ENCODE results near the gene C1orf52. TPM values are rescaled to one million over a fixed set of nuclear protein-coding genes. Genes with fewer than 3 reads are reported as not detected.

Gene C1orf52
- total RNA-seq, 2 donors from 2014 or later: 41.0 to 42.9 TPM

DNA sequence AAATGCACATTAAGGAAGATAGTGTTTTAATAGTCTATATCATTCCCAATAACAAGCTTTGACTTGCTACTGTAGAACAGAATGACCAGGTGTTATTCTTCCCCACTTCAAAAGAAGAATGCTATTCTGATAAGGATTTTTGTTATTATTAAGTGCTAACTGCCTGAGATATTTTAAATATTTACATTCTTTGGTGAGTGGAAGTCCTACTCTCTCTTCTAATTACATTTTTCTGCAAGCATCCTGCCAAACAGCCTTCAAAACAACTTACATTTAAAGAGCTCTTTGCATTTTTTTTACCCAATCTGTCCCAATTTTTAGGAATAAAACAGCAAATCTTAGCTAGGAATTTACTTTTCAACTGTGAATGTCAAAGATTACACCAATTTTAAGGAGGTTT lies 35.2 kb downstream of the C1orf52 start:
- Histone ChIP-seq H3K36me3 (ENCODE audit: control insufficient read depth, insufficient read depth, low read length) (no peaks in the 10 kb centered on the region), H3K27me3 (ENCODE audit: control insufficient read depth, insufficient read depth, low read length, poor library complexity, severe bottlenecking) (no peaks in the 10 kb centered on the region), H3K4me1 (ENCODE audit: control insufficient read depth, insufficient read depth, low read length) (peaks cover 12% of the 10 kb centered on the region), H3K4me3 (ENCODE audit: low read length) (peak overlapping the region; percentile 44), H3K27ac (ENCODE audit: low read depth, low read length) (no peak overlapping the region), H3K9me3 (ENCODE audit: control insufficient read depth, low read length) (no peaks in the 10 kb centered on the region), H3K9ac (ENCODE audit: extremely low read depth, low read length, poor library complexity, severe bottlenecking) (no peak overlapping the region)
- no peaks in the 10 kb centered on the region for H3K9me3 Mint-ChIP-seq
- H3K27ac Mint-ChIP-seq: peak overlapping the region; percentile 24
- TF ChIP-seq, protein P1, sequence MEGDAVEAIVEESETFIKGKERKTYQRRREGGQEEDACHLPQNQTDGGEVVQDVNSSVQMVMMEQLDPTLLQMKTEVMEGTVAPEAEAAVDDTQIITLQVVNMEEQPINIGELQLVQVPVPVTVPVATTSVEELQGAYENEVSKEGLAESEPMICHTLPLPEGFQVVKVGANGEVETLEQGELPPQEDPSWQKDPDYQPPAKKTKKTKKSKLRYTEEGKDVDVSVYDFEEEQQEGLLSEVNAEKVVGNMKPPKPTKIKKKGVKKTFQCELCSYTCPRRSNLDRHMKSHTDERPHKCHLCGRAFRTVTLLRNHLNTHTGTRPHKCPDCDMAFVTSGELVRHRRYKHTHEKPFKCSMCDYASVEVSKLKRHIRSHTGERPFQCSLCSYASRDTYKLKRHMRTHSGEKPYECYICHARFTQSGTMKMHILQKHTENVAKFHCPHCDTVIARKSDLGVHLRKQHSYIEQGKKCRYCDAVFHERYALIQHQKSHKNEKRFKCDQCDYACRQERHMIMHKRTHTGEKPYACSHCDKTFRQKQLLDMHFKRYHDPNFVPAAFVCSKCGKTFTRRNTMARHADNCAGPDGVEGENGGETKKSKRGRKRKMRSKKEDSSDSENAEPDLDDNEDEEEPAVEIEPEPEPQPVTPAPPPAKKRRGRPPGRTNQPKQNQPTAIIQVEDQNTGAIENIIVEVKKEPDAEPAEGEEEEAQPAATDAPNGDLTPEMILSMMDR (conservative IDR thresholded peaks at IDR 0.05): no peak
- H3K27me3 Mint-ChIP-seq (ENCODE audit: insufficient read depth): peaks cover 3% of the 10 kb centered on the region
- no peak for DNase-seq
- peak overlapping the region; percentile 7 for H3K4me3 Mint-ChIP-seq
- H3K4me1 Mint-ChIP-seq: peaks cover 48% of the 10 kb centered on the region
- H3K36me3 Mint-ChIP-seq (ENCODE audit: low read depth): no peaks in the 10 kb centered on the region

DNA sequence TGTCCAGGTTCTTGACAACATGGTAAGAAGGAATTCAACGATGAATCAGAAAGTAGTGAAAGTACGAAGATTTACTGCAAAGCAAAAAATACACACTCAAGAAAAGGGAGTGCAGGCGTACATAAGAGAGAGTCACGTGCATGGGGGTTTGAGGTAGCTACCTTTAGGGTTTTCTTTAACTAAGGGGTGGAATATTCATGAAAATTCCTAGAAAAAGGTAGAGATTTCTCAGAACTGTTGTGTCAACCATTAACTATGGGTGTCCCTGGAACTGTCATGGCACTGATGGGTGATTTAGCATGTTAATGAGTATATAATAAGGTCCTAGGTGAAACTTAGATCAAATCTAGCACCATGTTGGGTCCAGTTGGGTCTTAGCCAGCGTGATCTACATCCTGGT lies 36.1 kb downstream of the C1orf52 start:
- no peak for DNase-seq
- Histone ChIP-seq H3K4me1 (ENCODE audit: control insufficient read depth, insufficient read depth, low read length) (peaks cover 12% of the 10 kb centered on the region), H3K27ac (ENCODE audit: low read depth, low read length) (no peak overlapping the region), H3K9ac (ENCODE audit: extremely low read depth, low read length, poor library complexity, severe bottlenecking) (no peak overlapping the region), H3K36me3 (ENCODE audit: control insufficient read depth, insufficient read depth, low read length) (no peaks in the 10 kb centered on the region), H3K27me3 (ENCODE audit: control insufficient read depth, insufficient read depth, low read length, poor library complexity, severe bottlenecking) (no peaks in the 10 kb centered on the region), H3K4me3 (ENCODE audit: low read length) (no peak overlapping the region), H3K9me3 (ENCODE audit: control insufficient read depth, low read length) (no peaks in the 10 kb centered on the region)
- WGBS, 2 experiments (ENCODE audit: insufficient coverage in 1 of 2, insufficient read length in 1 of 2): 84 to 92% methylated on average over 2 to 5 of the region's 5 CpGs
- TF ChIP-seq, protein P1 (conservative IDR thresholded peaks at IDR 0.05): no peak
- H3K9me3 Mint-ChIP-seq: no peaks in the 10 kb centered on the region
- H3K27ac Mint-ChIP-seq: no peak overlapping the region
- H3K4me1 Mint-ChIP-seq: peaks cover 48% of the 10 kb centered on the region
- peaks cover 3% of the 10 kb centered on the region for H3K27me3 Mint-ChIP-seq (ENCODE audit: insufficient read depth)
- no peaks in the 10 kb centered on the region for H3K36me3 Mint-ChIP-seq (ENCODE audit: low read depth)
- H3K4me3 Mint-ChIP-seq: no peak overlapping the region

- Histone ChIP-seq H3K4me1 (ENCODE audit: control insufficient read depth, insufficient read depth, low read length) (peaks cover 12% of the 10 kb centered on the region), H3K27ac (ENCODE audit: low read depth, low read length) (no peak overlapping the region), H3K27me3 (ENCODE audit: control insufficient read depth, insufficient read depth, low read length, poor library complexity, severe bottlenecking) (no peaks in the 10 kb centered on the region), H3K9ac (ENCODE audit: extremely low read depth, low read length, poor library complexity, severe bottlenecking) (no peak overlapping the region), H3K9me3 (ENCODE audit: control insufficient read depth, low read length) (no peaks in the 10 kb centered on the region), H3K4me3 (ENCODE audit: low read length) (no peak overlapping the region), H3K36me3 (ENCODE audit: control insufficient read depth, insufficient read depth, low read length) (no peaks in the 10 kb centered on the region)
- H3K27ac Mint-ChIP-seq: no peak overlapping the region
- H3K27me3 Mint-ChIP-seq (ENCODE audit: insufficient read depth): peaks cover 3% of the 10 kb centered on the region
- 64 to 70% methylated on average over 7 of the region's 7 CpGs for WGBS, 2 experiments (ENCODE audit: insufficient coverage in 1 of 2, insufficient read length in 1 of 2)
- no peak overlapping the region for H3K4me3 Mint-ChIP-seq
- peaks cover 42% of the 10 kb centered on the region for H3K4me1 Mint-ChIP-seq
- TF ChIP-seq, protein P1 (conservative IDR thresholded peaks at IDR 0.05): no peak
- H3K9me3 Mint-ChIP-seq: no peaks in the 10 kb centered on the region
- no peak for DNase-seq
- H3K36me3 Mint-ChIP-seq (ENCODE audit: low read depth): no peaks in the 10 kb centered on the region
Measured at GRCh38 chr1:85220756-85221201, 38.7 kb downstream of the C1orf52 start.
